ENCODE results near the gene CCDC198.

DNA sequence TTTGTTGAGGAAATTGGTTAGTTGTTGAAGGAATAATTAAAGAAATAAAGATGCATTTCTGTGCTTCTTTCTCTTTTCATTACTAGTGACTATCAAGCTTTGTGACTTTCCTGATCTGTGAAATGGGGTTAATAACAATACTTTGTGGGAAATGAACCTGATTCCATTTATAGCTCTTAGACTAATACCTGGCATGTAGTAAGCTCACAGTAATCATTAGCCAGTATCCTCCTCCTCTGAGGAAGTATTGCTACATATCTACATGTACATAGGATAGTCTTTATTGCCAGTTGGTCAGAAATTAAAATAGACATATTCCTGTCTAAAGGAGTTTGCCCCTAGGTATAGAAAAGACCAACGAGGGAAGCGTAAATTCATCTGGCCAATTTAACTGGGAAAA, 1.8 kb upstream of the CCDC198 start:
- TF ChIP-seq EZH2 (IDR thresholded peaks at IDR 0.05; ENCODE audit: low read depth, unreplicated experiment) (no peak), ZNF114 (CRISPR knock-in tag; IDR thresholded peaks at IDR 0.05) (no peak), POLR2AphosphoS5 (IDR thresholded peaks at IDR 0.05; ENCODE audit: low read depth) (no peak), EZH2phosphoT487 (IDR thresholded peaks at IDR 0.05; ENCODE audit: unreplicated experiment) (no peak)
- TF ChIP-seq, protein P1, sequence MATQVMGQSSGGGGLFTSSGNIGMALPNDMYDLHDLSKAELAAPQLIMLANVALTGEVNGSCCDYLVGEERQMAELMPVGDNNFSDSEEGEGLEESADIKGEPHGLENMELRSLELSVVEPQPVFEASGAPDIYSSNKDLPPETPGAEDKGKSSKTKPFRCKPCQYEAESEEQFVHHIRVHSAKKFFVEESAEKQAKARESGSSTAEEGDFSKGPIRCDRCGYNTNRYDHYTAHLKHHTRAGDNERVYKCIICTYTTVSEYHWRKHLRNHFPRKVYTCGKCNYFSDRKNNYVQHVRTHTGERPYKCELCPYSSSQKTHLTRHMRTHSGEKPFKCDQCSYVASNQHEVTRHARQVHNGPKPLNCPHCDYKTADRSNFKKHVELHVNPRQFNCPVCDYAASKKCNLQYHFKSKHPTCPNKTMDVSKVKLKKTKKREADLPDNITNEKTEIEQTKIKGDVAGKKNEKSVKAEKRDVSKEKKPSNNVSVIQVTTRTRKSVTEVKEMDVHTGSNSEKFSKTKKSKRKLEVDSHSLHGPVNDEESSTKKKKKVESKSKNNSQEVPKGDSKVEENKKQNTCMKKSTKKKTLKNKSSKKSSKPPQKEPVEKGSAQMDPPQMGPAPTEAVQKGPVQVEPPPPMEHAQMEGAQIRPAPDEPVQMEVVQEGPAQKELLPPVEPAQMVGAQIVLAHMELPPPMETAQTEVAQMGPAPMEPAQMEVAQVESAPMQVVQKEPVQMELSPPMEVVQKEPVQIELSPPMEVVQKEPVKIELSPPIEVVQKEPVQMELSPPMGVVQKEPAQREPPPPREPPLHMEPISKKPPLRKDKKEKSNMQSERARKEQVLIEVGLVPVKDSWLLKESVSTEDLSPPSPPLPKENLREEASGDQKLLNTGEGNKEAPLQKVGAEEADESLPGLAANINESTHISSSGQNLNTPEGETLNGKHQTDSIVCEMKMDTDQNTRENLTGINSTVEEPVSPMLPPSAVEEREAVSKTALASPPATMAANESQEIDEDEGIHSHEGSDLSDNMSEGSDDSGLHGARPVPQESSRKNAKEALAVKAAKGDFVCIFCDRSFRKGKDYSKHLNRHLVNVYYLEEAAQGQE (IDR thresholded peaks at IDR 0.05; ENCODE audit: unreplicated experiment), result no peak
- TF ChIP-seq, protein P2, sequence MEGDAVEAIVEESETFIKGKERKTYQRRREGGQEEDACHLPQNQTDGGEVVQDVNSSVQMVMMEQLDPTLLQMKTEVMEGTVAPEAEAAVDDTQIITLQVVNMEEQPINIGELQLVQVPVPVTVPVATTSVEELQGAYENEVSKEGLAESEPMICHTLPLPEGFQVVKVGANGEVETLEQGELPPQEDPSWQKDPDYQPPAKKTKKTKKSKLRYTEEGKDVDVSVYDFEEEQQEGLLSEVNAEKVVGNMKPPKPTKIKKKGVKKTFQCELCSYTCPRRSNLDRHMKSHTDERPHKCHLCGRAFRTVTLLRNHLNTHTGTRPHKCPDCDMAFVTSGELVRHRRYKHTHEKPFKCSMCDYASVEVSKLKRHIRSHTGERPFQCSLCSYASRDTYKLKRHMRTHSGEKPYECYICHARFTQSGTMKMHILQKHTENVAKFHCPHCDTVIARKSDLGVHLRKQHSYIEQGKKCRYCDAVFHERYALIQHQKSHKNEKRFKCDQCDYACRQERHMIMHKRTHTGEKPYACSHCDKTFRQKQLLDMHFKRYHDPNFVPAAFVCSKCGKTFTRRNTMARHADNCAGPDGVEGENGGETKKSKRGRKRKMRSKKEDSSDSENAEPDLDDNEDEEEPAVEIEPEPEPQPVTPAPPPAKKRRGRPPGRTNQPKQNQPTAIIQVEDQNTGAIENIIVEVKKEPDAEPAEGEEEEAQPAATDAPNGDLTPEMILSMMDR (conservative IDR thresholded peaks at IDR 0.05; ENCODE audit: low read depth in 2 of 2), result no peak
